Measurements from ENCODE around the gene RRP1B. TPM values are rescaled to one million over a fixed set of nuclear protein-coding genes. Genes with fewer than 3 reads are reported as not detected.
"Not testable (repeated sequence)": the region's sequence is repeated elsewhere in the genome, so short reads cannot be mapped to it uniquely, and the experiment has no call there.

RRP1B gene
- total RNA-seq, 2 experiments from 2014 or later = 59.6 to 60.6 TPM

DNA sequence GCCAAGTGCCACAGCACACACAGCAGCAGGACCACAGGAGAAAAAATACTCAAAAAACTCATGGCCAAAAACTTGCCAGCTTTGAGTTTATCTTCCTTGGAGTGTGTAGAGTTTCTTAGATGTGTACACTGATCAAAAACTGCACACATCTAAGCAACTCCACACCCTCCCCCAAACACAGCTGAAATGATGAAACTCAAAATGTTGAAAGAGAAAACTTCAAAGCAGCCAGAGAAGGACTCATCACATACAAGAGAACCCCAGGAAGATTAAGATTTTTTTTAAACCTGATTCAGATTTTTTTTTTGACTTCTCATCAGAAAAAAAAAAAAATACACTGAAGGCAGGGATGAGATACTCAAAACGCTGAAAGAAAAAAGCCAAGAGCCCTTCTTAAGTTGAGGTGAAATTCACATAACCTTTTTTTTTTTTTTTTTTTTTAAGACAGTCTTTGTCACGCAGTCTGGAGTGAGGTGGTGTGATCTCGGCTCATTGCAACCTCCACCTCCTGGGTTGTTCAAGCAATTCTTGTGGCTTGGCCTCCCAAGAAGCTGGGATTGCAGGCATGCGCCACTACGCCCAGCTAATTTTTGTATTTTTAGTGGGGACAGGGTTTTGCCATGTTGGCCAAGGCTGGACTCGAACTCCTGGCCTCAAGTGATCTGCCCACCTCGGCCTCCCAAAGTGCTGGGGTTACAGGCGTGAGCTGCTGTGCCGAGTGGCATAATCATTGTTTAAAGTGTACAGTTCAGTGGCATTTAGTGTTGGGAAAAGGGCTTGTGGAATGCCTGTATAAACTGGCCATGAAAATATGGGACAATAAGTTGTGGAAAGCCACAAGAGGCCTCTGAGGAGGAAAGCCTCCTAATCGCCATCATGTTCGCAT lies 38.6 kb downstream of the RRP1B start:
- H3K9me3 Mint-ChIP-seq = no peaks in the 10 kb centered on the region
- peaks cover 12% of the 10 kb centered on the region for H3K4me1 Mint-ChIP-seq (ENCODE audit: low read depth)
- H3K36me3 Mint-ChIP-seq (ENCODE audit: low read depth) = peaks cover 45% of the 10 kb centered on the region
- DNase-seq = no peak
- H3K4me3 Mint-ChIP-seq = no peak overlapping the region
- intact Hi-C loops (cut with micrococcal nuclease) = loop anchor here (2.0 to 10.0 kb wide), 2 partner anchors 37 to 57 kb away; no protein-coding TSS in a partner anchor
- no peak overlapping the region for H3K27ac Mint-ChIP-seq
- CTCF ChIA-PET = interaction anchor here (0.5 kb wide), 1 partner anchor 27 kb away, joined by 3 read pairs; no protein-coding TSS in a partner anchor
- H3K27me3 Mint-ChIP-seq (ENCODE audit: low read depth) = no peaks in the 10 kb centered on the region

DNA sequence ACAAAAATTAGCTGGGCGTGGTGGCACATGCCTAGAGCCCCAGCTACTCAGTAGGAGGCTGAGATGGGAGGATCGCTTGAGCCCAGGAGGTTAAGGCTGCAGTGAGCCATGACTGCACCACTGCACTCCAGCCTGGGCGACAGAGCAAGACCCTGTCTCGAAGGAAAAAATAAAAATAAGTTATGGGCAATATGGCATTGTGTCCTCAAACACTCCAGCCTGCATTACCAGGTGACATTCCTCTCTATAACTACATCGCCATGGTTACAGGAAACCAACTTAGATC lies 40.1 kb downstream of the RRP1B start:
- Mint-ChIP-seq H3K4me1 (ENCODE audit: low read depth) (peaks cover 12% of the 10 kb centered on the region), H3K36me3 (ENCODE audit: low read depth) (peaks cover 32% of the 10 kb centered on the region)
- H3K4me3 Mint-ChIP-seq; H3K27ac Mint-ChIP-seq; H3K9me3 Mint-ChIP-seq; CTCF ChIA-PET; H3K27me3 Mint-ChIP-seq (ENCODE audit: low read depth); DNase-seq: not testable (repeated sequence)
- intact Hi-C loops (cut with micrococcal nuclease) = loop anchor here (10.0 kb wide), 1 partner anchor 55 kb away; no protein-coding TSS in a partner anchor

GRCh38 chr21:43699933-43700599 lies 40.7 kb downstream of the RRP1B start:
- Mint-ChIP-seq H3K27me3 (ENCODE audit: low read depth) (no peaks in the 10 kb centered on the region), H3K27ac (no peak overlapping the region), H3K9me3 (no peaks in the 10 kb centered on the region), H3K36me3 (ENCODE audit: low read depth) (peaks cover 32% of the 10 kb centered on the region), H3K4me1 (ENCODE audit: low read depth) (peaks cover 12% of the 10 kb centered on the region), H3K4me3 (no peak overlapping the region)
- intact Hi-C loops (cut with micrococcal nuclease) = loop anchor here (10.0 kb wide), 1 partner anchor 55 kb away; no protein-coding TSS in a partner anchor
- CTCF ChIA-PET = no interaction called here
- DNase-seq = no peak

- CTCF ChIA-PET = no interaction called here
- no peak for DNase-seq
- Mint-ChIP-seq H3K36me3 (ENCODE audit: low read depth) (peaks cover 14% of the 10 kb centered on the region), H3K9me3 (no peaks in the 10 kb centered on the region), H3K27ac (no peak overlapping the region), H3K4me3 (no peak overlapping the region), H3K4me1 (ENCODE audit: low read depth) (peaks cover 6% of the 10 kb centered on the region), H3K27me3 (ENCODE audit: low read depth) (no peaks in the 10 kb centered on the region)
- intact Hi-C loops (cut with micrococcal nuclease) = no loop called here
Measured at GRCh38 chr21:43701936-43702784, 42.8 kb downstream of the RRP1B start.

GRCh38 chr21:43702785-43703034 lies 43.4 kb downstream of the RRP1B start:
- Mint-ChIP-seq H3K9me3 (no peaks in the 10 kb centered on the region), H3K27ac (no peak overlapping the region), H3K27me3 (ENCODE audit: low read depth) (no peaks in the 10 kb centered on the region), H3K4me3 (no peak overlapping the region), H3K4me1 (ENCODE audit: low read depth) (peaks cover 3% of the 10 kb centered on the region), H3K36me3 (ENCODE audit: low read depth) (peaks cover 10% of the 10 kb centered on the region)
- intact Hi-C loops (cut with micrococcal nuclease) = no loop called here
- CTCF ChIA-PET = no interaction called here
- DNase-seq = no peak

DNA sequence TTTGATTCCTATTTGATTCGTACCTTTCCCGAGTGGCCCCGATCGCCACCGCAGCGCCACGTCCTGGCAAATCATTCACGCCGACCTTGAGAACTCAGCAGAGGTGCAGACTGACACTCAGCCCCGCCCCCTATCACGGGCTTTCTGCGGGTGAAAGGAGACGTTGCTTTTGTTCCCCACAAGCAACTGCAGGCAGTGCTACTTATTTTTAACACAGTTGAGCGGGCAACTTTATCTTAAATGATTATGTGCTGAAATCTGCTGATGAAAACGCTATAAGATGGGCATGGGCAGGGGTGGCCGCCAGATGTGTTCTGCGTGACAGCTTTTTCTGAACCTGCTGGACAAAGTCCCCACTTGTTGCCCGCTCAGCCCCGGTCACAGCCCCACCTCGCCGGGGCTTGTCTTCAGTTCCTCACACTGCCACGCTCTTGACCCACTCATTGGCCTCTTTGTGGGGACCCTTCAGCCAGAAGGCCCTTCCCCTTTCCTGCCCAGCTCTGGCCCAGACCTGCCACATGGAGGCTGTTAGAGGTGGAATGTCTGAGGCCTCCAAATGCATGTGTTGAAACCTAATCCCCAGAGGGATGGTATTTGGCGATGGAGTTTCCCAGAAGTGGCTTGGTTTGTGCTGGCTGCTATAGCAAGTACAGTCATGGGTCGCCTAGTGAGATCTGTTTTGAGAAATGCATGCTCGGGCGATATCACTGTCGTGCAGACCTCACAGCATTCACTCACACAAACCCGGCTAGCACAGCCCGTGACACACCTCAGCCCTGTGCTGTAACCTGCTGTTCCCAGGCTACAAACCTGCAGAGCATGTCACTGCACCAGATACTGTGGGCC lies 43.9 kb downstream of the RRP1B start:
- intact Hi-C loops (cut with micrococcal nuclease) = no loop called here
- Mint-ChIP-seq H3K9me3 (no peaks in the 10 kb centered on the region), H3K4me1 (ENCODE audit: low read depth) (peaks cover 2% of the 10 kb centered on the region), H3K27me3 (ENCODE audit: low read depth) (no peaks in the 10 kb centered on the region), H3K27ac (no peak overlapping the region), H3K4me3 (no peak overlapping the region), H3K36me3 (ENCODE audit: low read depth) (peaks cover 6% of the 10 kb centered on the region)
- CTCF ChIA-PET = no interaction called here
- DNase-seq = peak; percentile 41

GRCh38 chr21:43707462-43707861 lies 48.1 kb downstream of the RRP1B start:
- no peaks in the 10 kb centered on the region for H3K27me3 Mint-ChIP-seq (ENCODE audit: low read depth)
- CTCF ChIA-PET = interaction anchor here (0.7 kb wide), 1 partner anchor 181 kb away, joined by 3 read pairs; no protein-coding TSS in a partner anchor

GRCh38 chr21:43708745-43709381 lies 49.5 kb downstream of the RRP1B start:
- no peak overlapping the region for H3K4me3 Mint-ChIP-seq
- DNase-seq = no peak
- H3K4me1 Mint-ChIP-seq (ENCODE audit: low read depth) = no peaks in the 10 kb centered on the region
- no peaks in the 10 kb centered on the region for H3K9me3 Mint-ChIP-seq
- intact Hi-C loops (cut with micrococcal nuclease) = no loop called here
- CTCF ChIA-PET = interaction anchor here (0.7 kb wide), 1 partner anchor 714 kb away, joined by 4 read pairs; no protein-coding TSS in a partner anchor
- no peak overlapping the region for H3K27ac Mint-ChIP-seq
- H3K36me3 Mint-ChIP-seq (ENCODE audit: low read depth) = no peaks in the 10 kb centered on the region
- H3K27me3 Mint-ChIP-seq (ENCODE audit: low read depth) = no peaks in the 10 kb centered on the region

More at GRCh38 chr21:43707462-43707861, 48.1 kb downstream of the RRP1B start:
- DNase-seq = no peak
- Mint-ChIP-seq H3K36me3 (ENCODE audit: low read depth) (no peaks in the 10 kb centered on the region), H3K9me3 (no peaks in the 10 kb centered on the region), H3K27ac (no peak overlapping the region), H3K4me3 (no peak overlapping the region), H3K4me1 (ENCODE audit: low read depth) (no peaks in the 10 kb centered on the region)
- intact Hi-C loops (cut with micrococcal nuclease) = no loop called here

- H3K9me3 Mint-ChIP-seq = no peaks in the 10 kb centered on the region
- no peak for DNase-seq
- no peak overlapping the region for H3K27ac Mint-ChIP-seq
- intact Hi-C loops (cut with micrococcal nuclease) = no loop called here
- H3K4me1 Mint-ChIP-seq (ENCODE audit: low read depth) = no peaks in the 10 kb centered on the region
- CTCF ChIA-PET = no interaction called here
- no peak overlapping the region for H3K4me3 Mint-ChIP-seq
- no peaks in the 10 kb centered on the region for H3K27me3 Mint-ChIP-seq (ENCODE audit: low read depth)
- H3K36me3 Mint-ChIP-seq (ENCODE audit: low read depth) = no peaks in the 10 kb centered on the region
Measured at GRCh38 chr21:43712268-43712942, 53.0 kb downstream of the RRP1B start.

DNA sequence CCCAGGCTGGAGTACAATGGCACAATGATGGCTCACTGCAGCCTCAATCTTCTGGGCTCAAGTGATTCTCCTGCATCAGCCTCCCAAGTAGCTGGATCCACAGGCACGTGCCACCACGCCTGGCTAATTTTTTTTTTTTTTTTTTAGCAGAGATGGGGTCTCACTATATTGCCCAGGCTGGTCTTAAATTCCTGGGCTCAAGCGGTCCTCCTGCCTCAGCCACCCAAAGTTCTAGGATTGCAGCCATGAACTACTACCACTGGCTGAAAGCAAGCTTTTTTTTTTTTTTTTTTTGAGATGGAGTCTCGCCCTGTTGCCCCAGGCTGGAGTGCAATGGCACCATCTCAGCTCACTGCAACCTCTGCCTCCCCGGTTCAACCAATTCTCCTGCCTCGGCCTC lies 53.8 kb downstream of the RRP1B start:
- H3K36me3 Mint-ChIP-seq (ENCODE audit: low read depth); CTCF ChIA-PET; DNase-seq; H3K27ac Mint-ChIP-seq; H3K27me3 Mint-ChIP-seq (ENCODE audit: low read depth); H3K4me3 Mint-ChIP-seq; intact Hi-C loops (cut with micrococcal nuclease); H3K9me3 Mint-ChIP-seq; H3K4me1 Mint-ChIP-seq (ENCODE audit: low read depth): not testable (repeated sequence)

Data from activated naive CD4-positive, alpha-beta T cell treated with anti-CD3 and anti-CD28 coated beads for 36 hours (primary cell).